IMR-90 (cell line): ENCODE results near the gene TIMM13. TPM values are rescaled to one million over a fixed set of nuclear protein-coding genes. Genes with fewer than 3 reads are reported as not detected.

ENCODE experiments used
- ATAC-seq: fragments of 200-7000 bp; cut with Tn5 transposase; 2 replicates; pipeline ENCODE4 v1.9.1; 2020; ENCODE audit warnings: low read depth, mild to moderate bottlenecking, moderate library complexity
- BruUV-seq: library from RNA; stranded (reverse); fragments of 400-500 nt; replicated peaks from 2 replicates; lab custom pipeline; 2021; lab: Mats Ljungman, UMichigan
- CTCF ChIA-PET: fragments of 300-600 bp; formaldehyde crosslinking; extraction: SDS; loops from one replicate; lab custom pipeline; 2021; ENCODE audit warnings: antibody characterized with exemption; lab: Yijun Ruan, JAX
- POLR2A ChIA-PET: fragments of 300-600 bp; sonication (Branson Sonifier 250); formaldehyde crosslinking; loops from one replicate; lab custom pipeline; 2022; ENCODE audit warnings: antibody characterized with exemption; ENCODE audit not compliant: unreplicated experiment; lab: Charles Lee
- DNase-seq: peaks from one replicate; pipeline ENCODE4 v3.0.0; 2013
- H2AFZ ChIP-seq: replicated peaks from 2 replicates; pipeline ENCODE3; 2013; ENCODE audit warnings: low read length, mild to moderate bottlenecking; ENCODE audit not compliant: poor library complexity
- H2AK5ac ChIP-seq: 2 replicates; pipeline ENCODE4 v1.6.1; 2013; ENCODE audit warnings: low read depth, low read length, inconsistent platforms
- H2AK9ac ChIP-seq: replicated peaks from 2 replicates; pipeline ENCODE3; 2013; ENCODE audit warnings: mild to moderate bottlenecking, low read depth, low read length, moderate library complexity; ENCODE audit not compliant: poor library complexity
- H2BK120ac ChIP-seq: 2 replicates; pipeline ENCODE4 v1.6.1; 2013; ENCODE audit warnings: low read depth, low read length, inconsistent platforms
- H2BK15ac ChIP-seq: 3 replicates; pipeline ENCODE4 v1.6.1; 2013; ENCODE audit warnings: low read depth, low read length, inconsistent platforms
- H2BK20ac ChIP-seq: 2 replicates; pipeline ENCODE4 v1.6.1; 2013; ENCODE audit warnings: low read depth, mild to moderate bottlenecking, inconsistent platforms, low read length, moderate library complexity
- H2BK5ac ChIP-seq: 2 replicates; pipeline ENCODE4 v1.6.1; 2013; ENCODE audit warnings: mild to moderate bottlenecking, low read depth, low read length, inconsistent platforms; ENCODE audit not compliant: poor library complexity, severe bottlenecking
- H3K14ac ChIP-seq: replicated peaks from 2 replicates; pipeline ENCODE4 v1.6.1; 2013; ENCODE audit warnings: low read depth, low read length, inconsistent platforms
- H3K18ac ChIP-seq: 2 replicates; pipeline ENCODE4 v1.6.1; 2013; ENCODE audit warnings: low read depth, low read length, control low read depth
- H3K23ac ChIP-seq: 2 replicates; pipeline ENCODE4 v1.6.1; 2013; ENCODE audit warnings: low read depth, low read length, inconsistent platforms
- H3K27ac ChIP-seq: 2 replicates; pipeline ENCODE4 v1.5.1; 2013; ENCODE audit warnings: mild to moderate bottlenecking, control low read depth, low read length; ENCODE audit not compliant: insufficient read depth
- H3K27me3 ChIP-seq: 2 replicates; pipeline ENCODE4 v1.6.1; 2013; ENCODE audit warnings: low read length; ENCODE audit not compliant: control insufficient read depth, insufficient read depth
- H3K36me3 ChIP-seq: 2 replicates; pipeline ENCODE4 v1.6.1; 2013; ENCODE audit warnings: low read length, mixed read lengths; ENCODE audit not compliant: control insufficient read depth, insufficient read depth
- H3K4ac ChIP-seq: 2 replicates; pipeline ENCODE4 v1.6.1; 2013; ENCODE audit warnings: low read depth, low read length, inconsistent platforms
- H3K4me1 ChIP-seq: 2 replicates; pipeline ENCODE4 v1.6.1; 2013; ENCODE audit warnings: low read length, mixed read lengths; ENCODE audit not compliant: control insufficient read depth, insufficient read depth
- H3K4me2 ChIP-seq: 2 replicates; pipeline ENCODE4 v1.6.1; 2013; ENCODE audit warnings: low read depth, mild to moderate bottlenecking, control low read depth, low read length, moderate library complexity
- H3K4me3 ChIP-seq: 2 replicates; pipeline ENCODE4 v1.5.1; 2013; ENCODE audit warnings: low read depth, mild to moderate bottlenecking, control low read depth, low read length, moderate library complexity; ENCODE audit not compliant: insufficient read depth
- H3K56ac ChIP-seq: 2 replicates; pipeline ENCODE4 v1.6.1; 2013; ENCODE audit warnings: low read length, inconsistent platforms; ENCODE audit not compliant: insufficient read depth; ENCODE audit errors: extremely low read depth
- H3K79me1 ChIP-seq, 2 experiments: 2 replicates each; pipeline ENCODE4 v1.6.1; 2013; ENCODE audit warnings: low read length in 2 of 2, inconsistent platforms in 1 of 2, low read depth in 1 of 2
- H3K9ac ChIP-seq: 2 replicates; pipeline ENCODE4 v1.6.1; 2013; ENCODE audit warnings: low read depth, low read length, control low read depth
- H3K9me1 ChIP-seq: 2 replicates; pipeline ENCODE4 v1.6.1; 2013; ENCODE audit warnings: low read length, inconsistent platforms; ENCODE audit not compliant: insufficient read depth
- H3K9me3 ChIP-seq: 2 replicates; pipeline ENCODE4 v1.6.1; 2013; ENCODE audit warnings: low read length; ENCODE audit not compliant: control insufficient read depth, insufficient read depth
- H4K20me1 ChIP-seq: 2 replicates; pipeline ENCODE4 v1.6.1; 2013; ENCODE audit warnings: low read length, inconsistent platforms; ENCODE audit not compliant: insufficient read depth
- H4K5ac ChIP-seq: 2 replicates; pipeline ENCODE4 v1.6.1; 2013; ENCODE audit warnings: mild to moderate bottlenecking, low read depth, low read length, control low read depth
- H4K8ac ChIP-seq, 2 experiments: 2 replicates each; pipeline ENCODE4 v1.6.1; 2013; ENCODE audit warnings: low read depth in 2 of 2, low read length in 2 of 2, control low read depth in 1 of 2, inconsistent platforms in 1 of 2
- H4K91ac ChIP-seq: 2 replicates; pipeline ENCODE4 v1.6.1; 2013; ENCODE audit warnings: low read depth, low read length, inconsistent platforms; ENCODE audit not compliant: insufficient read depth
- BHLHE40 ChIP-seq: fragments of 150-350 bp; IDR thresholded peaks from 2 replicates; pipeline ENCODE4 v1.6.1; 2016; ENCODE audit warnings: mild to moderate bottlenecking, low read depth, low read length
- CEBPB ChIP-seq: IDR thresholded peaks from 2 replicates; pipeline ENCODE4 v1.6.1; 2012; ENCODE audit warnings: low read depth, low read length, improper control_type of control experiment
- CHD1 ChIP-seq: IDR thresholded peaks from 2 replicates; pipeline ENCODE4 v1.6.1; 2012; ENCODE audit warnings: low read depth, low read length, improper control_type of control experiment
- FOS ChIP-seq: fragments of 150-350 bp; IDR thresholded peaks from 2 replicates; pipeline ENCODE4 v1.6.1; 2016; ENCODE audit warnings: low read depth, low read length
- MXI1 ChIP-seq: IDR thresholded peaks from 2 replicates; pipeline ENCODE4 v1.6.1; 2012; ENCODE audit warnings: low read depth, mild to moderate bottlenecking, low read length, moderate library complexity, borderline replicate concordance
- POLR2A ChIP-seq: IDR thresholded peaks from 2 replicates; pipeline ENCODE4 v1.6.1; 2012; ENCODE audit warnings: mild to moderate bottlenecking, low read depth, low read length
- SMC3 ChIP-seq: fragments of 150-350 bp; IDR thresholded peaks from 2 replicates; pipeline ENCODE4 v1.6.1; 2016; ENCODE audit warnings: low read depth, mild to moderate bottlenecking, antibody characterized with exemption, low read length, moderate library complexity
- WGBS, 2 experiments: methylation state at CpG; one replicate each; pipeline versions ENCODE4 v1.1.5 to v1.1.7; 2013; ENCODE audit warnings: missing lambda C conversion rate in 2 of 2; ENCODE audit not compliant: insufficient read length in 1 of 2; ENCODE audit errors: extremely low coverage in 2 of 2; 5-methylcytosine and 5-hydroxymethylcytosine counted together
- dilution Hi-C: fragments of 300-500 bp; cut with HindIII; formaldehyde crosslinking; loops from one replicate; pipeline ENCODE4 v1.14.3; 2018; ENCODE audit warnings: low sequenced_read_pairs; ENCODE audit not compliant: unreplicated experiment
- in situ Hi-C: fragments of 300-500 bp; cut with MboI; formaldehyde crosslinking; loops from 3 replicates; pipeline ENCODE4 v1.14.3; 2019; ENCODE audit warnings: low sequenced_read_pairs, inconsistent platforms, mixed read lengths
- intact Hi-C: fragments of 100-400 bp; cut with micrococcal nuclease; formaldehyde crosslinking; loops from 2 replicates; pipeline ENCODE4 v1.10.0; 2022
- polyA plus RNA-seq, 3 experiments: library from polyadenylated mRNA; depleted of rRNA; stranded (reverse); fragments of >200 nt; gene quantifications; 2 replicates each; pipeline ENCODE4 v1.2.3, GENCODE V29; 2012; ENCODE audit warnings: low replicate concordance in 1 of 3
- total RNA-seq: library from RNA; depleted of rRNA; stranded (reverse); fragments of >200 nt; gene quantifications from 2 replicates; pipeline ENCODE4 v1.2.3, GENCODE V29; 2012
- TF ChIP-seq, protein P1 (sequence below): fragments of 150-350 bp; IDR thresholded peaks from 2 replicates; pipeline ENCODE4 v1.6.1; 2016; ENCODE audit warnings: low read depth, mild to moderate bottlenecking, low read length, moderate library complexity, borderline replicate concordance
- TF ChIP-seq, protein P2 (sequence below): fragments of 150-350 bp; IDR thresholded peaks from 2 replicates; pipeline ENCODE4 v1.6.1; 2017; ENCODE audit warnings: mild to moderate bottlenecking, antibody characterized with exemption, low read length, low read depth

TIMM13 gene
- total and polyA plus RNA-seq, 2 of the 4 experiments (the other 2 are of a cell fraction): 21.0 to 62.3 TPM

DNA sequence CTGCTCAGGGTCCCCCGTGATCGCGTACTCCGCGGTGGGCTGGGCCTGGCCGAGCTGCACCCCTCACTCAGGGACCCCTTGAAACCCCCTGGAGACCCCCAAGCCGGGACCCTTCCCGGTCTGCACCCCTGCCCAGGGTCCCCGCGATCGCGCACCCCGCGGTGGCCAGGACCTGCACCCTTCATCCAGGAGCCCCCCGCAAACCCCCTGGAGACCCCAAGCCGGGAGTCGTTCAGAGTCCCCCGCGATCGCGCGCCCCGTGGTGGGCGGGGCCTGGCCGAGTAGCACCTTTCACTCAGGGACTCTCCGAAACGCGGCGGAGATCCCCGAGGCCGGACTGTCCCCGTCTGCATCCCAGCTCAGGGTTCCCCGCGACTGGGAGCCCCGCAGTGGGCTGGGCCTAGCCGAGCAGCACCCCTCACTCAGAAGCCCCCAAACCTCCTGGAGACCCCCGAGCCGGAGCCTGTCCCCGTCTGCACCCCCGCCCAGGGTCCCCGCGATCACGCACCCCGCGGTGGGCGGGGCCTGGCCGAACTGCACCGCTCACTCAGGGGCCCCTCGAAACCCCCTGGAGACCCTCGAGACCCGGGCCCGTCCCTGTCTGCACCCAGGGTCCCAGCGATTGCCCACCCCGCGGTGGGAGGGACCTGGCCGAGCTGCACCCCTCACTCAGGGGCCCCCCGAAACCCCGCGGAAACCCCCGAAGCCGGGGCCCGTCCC is 28.6 kb upstream of the TIMM13 start:
- no peaks in the 10 kb centered on the region for H3K27me3 ChIP-seq
- H3K23ac ChIP-seq: 0 out of 2 replicates have a peak overlapping the region, but pooled peaks have one; percentile 73
- in situ Hi-C loops (no loop called here), dilution Hi-C loops (no loop called here), intact Hi-C loops (no loop called here)
- no peak overlapping the region for H2BK5ac ChIP-seq
- TF ChIP-seq BHLHE40 (no peak), MXI1 (no peak), CHD1 (no peak), POLR2A (no peak), SMC3 (no peak), CEBPB (no peak), FOS (no peak)
- TF ChIP-seq, protein P1, sequence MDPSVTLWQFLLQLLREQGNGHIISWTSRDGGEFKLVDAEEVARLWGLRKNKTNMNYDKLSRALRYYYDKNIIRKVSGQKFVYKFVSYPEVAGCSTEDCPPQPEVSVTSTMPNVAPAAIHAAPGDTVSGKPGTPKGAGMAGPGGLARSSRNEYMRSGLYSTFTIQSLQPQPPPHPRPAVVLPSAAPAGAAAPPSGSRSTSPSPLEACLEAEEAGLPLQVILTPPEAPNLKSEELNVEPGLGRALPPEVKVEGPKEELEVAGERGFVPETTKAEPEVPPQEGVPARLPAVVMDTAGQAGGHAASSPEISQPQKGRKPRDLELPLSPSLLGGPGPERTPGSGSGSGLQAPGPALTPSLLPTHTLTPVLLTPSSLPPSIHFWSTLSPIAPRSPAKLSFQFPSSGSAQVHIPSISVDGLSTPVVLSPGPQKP: no peak
- TF ChIP-seq, protein P2, sequence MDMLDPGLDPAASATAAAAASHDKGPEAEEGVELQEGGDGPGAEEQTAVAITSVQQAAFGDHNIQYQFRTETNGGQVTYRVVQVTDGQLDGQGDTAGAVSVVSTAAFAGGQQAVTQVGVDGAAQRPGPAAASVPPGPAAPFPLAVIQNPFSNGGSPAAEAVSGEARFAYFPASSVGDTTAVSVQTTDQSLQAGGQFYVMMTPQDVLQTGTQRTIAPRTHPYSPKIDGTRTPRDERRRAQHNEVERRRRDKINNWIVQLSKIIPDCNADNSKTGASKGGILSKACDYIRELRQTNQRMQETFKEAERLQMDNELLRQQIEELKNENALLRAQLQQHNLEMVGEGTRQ: no peak
- peak overlapping the region; percentile 76 for H3K9ac ChIP-seq
- peaks cover 0 to 41% of the 10 kb centered on the region in 2 experiments; a peak in 2 of 4 replicates for H3K79me1 ChIP-seq
- no peak overlapping the region for H2BK20ac ChIP-seq
- no peak overlapping the region for H2BK120ac ChIP-seq
- BruUV-seq: no TSS peak
- H2AFZ ChIP-seq: peak overlapping the region; percentile 97
- H3K4ac ChIP-seq: peak overlapping the region; percentile 35
- peak overlapping the region; percentile 42 to 52; a peak in 2 of 4 replicates for H4K8ac ChIP-seq
- 0 out of 2 replicates have a peak, but pooled peaks cover 9% of the 10 kb centered on the region for H3K9me1 ChIP-seq
- H4K20me1 ChIP-seq: peaks cover 46% of the 10 kb centered on the region
- 1% methylated on average over 43 of the region's 62 CpGs; no CpG with 5 or more reads in 1 of the 2 experiments for WGBS, 2 experiments
- H2AK5ac ChIP-seq: peak overlapping the region; percentile 50
- H3K27ac ChIP-seq: peak overlapping the region; percentile 68; the same call in 1 of the 2 replicates
- DNase-seq (no peak), ATAC-seq (peak; percentile 50)
- H3K4me3 ChIP-seq: peak overlapping the region; percentile 99
- peaks cover 3% of the 10 kb centered on the region for H3K36me3 ChIP-seq
- H3K18ac ChIP-seq: no peak overlapping the region
- no peaks in the 10 kb centered on the region for H3K9me3 ChIP-seq
- no peaks in the 10 kb centered on the region for H3K4me1 ChIP-seq
- peak overlapping the region; percentile 96 for H2AK9ac ChIP-seq
- H2BK15ac ChIP-seq: no peak overlapping the region
- H3K56ac ChIP-seq: no peak overlapping the region; the same call in 1 of the 2 replicates
- ChIA-PET POLR2A (no interaction called here), CTCF (no interaction called here)
- peak overlapping the region; percentile 51 for H3K4me2 ChIP-seq
- H4K5ac ChIP-seq: no peak overlapping the region
- no peak overlapping the region for H4K91ac ChIP-seq
- H3K14ac ChIP-seq: peak overlapping the region; percentile 59; the same call in 1 of the 2 replicates
